LoVo (cell line): ENCODE results near the gene NR3C1.
A peak's percentile ranks its signal among the peaks of the same experiment; 100 is the strongest.

Experiments
- DNase-seq: peaks from one replicate; pipeline ENCODE4 v3.0.0-alpha.2; 2016; ENCODE audit warnings: low spot score

The NR3C1 gene

DNA sequence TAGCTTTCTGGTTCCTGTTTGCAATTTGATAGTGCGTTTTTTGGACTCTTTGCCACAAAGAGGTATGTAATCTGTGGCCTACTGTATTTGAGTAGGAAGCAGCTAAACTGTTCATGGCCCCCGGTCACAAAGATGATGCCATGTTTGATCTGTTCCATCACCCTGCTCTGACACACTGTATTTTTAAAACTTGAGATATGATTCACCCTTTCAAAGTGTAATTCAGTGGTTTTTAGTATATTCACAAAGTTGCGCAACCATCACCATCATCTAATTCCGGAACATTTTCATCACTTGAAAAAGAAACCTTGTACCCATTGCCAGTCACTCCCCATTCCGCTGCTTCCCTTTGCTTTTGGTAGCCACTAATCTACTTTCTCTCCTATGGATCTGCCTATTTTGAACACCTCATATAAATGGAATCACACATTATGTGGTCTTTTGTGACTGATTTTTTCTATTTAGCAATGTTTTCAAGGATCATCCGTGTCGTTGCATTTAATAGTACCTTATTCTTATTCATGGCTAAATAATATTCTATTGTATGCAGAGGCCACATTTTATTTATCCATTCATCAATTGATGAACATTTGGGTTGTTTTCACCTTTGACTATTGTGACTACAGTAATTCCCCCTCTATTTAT is 141.6 kb downstream of the NR3C1 start:
- no peak for DNase-seq

DNA sequence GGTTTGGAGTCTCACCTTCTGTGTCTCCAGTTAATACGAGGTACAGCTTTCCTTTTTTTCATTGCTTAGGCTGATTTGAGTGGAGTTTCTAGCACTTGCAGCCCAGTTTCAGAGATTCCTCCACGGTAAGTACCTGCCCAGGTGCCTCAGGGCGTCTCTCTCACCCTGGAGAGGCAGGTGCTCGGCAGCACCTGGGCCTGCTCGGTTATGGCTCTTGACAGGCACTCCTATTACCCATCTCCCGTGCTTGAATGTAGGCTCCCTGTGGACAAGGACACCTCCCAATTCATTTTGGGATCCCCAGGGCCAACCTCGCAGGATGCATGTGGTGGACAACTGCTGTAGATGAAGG is 144.3 kb downstream of the NR3C1 start:
- DNase-seq: no peak

DNA sequence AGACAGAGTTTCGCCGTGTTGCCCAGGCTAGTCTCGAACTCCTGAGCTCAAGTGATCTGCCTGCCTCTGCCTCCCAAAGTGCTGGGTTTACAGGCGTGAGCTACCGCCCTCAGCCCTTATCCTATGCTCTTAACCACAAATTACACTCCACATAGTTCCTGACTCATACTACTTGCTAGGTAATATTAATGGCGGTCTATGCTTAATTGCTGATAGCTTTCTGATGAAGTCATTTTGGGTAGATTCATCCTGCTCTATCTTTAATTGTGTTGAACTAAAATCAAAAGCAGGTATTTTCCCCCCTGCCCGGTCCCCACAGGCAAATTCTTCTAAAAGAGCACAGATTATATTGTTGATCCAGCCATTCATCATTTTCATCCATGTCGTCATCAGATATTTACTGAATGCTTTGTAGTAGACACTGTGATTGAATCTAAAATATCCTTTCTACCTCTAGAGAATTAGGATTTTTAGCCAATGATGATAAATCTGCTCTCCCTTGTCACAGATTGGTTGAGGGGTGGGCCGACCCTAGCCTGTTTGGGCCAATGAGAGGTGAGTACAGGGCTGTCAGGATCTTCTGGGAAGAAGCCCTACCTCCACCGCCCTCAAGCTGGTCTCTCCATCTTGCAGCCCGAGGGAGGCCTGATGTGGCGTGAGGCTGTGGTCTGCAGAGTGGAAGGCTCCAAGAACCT is 144.8 kb downstream of the NR3C1 start:
- no peak for DNase-seq

DNA sequence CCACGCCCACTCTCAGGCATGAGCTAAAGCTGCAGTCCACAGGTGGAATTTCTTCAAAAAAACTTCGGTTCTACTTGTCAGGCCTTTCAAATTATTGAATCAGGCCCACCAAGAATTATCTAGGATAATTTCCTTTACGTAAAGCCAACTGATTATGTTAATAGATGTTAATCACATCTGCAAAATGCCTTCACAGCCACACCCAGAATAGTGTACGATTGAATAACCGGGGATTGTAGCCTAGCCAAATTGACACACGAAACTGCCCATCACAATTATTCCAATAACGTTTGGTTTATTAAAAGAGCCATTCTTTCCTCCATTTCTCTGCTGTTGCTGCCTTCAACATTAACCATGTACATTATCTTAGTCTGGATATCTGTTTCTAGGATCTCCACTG is 148.7 kb downstream of the NR3C1 start:
- DNase-seq: no peak

DNA sequence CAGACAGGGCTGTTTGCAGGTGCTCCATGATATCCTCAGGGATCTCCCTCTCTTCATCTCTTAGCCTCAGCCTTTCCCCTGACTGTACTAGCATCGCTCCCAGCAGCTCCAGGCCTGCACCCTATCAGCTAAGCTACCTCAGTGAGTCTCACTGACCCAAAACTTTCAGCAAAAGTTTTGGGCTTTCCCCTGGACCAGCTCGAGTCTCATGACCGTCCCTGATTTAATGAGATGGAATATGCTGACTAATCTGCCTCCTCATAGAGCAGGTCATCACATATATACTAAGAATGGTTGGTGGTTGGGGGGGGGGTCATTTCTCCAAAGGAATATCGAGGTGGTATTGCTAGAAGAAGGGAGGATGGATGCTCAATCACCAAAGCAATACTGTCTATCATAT is 151.5 kb downstream of the NR3C1 start:
- DNase-seq: no peak

DNA sequence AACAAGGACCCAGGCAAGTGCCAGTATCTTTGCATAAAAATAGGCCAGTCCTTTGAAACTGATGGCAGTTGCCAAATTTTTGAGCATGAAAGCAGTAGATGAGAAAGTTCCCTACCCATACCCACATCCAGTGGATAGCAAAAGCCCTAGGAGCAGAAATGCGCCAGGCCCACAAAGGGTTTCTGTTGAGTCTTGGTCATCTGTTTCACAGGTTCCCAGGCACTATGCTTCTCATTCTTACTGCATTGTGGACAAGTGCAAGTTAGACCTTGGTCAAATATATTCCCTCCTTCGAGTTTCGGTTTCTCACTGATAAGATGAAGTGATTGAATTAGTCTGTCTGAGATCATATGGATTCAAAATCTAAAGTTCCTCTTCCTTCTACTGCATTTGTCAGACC is 152.3 kb downstream of the NR3C1 start:
- no peak for DNase-seq

DNA sequence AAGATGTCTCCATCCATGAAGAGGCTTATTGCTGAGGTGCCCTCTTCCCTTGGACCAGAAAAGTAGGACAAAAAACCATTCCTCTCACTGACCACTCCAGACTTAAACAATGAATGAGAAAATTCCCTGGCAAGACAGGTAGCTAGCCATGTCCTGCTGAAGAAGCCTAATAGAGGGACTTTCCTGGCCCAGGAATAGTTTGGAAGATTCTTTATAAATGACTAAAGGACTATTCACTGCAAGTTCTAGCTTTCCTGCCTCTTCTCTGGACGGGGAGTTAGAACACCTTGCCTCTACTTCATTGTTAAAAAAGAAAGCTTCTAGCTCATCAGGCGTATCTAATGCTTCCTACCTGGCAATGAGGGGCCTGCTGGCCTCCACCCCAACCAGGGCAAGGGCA is 153.6 kb downstream of the NR3C1 start:
- no peak for DNase-seq

DNA sequence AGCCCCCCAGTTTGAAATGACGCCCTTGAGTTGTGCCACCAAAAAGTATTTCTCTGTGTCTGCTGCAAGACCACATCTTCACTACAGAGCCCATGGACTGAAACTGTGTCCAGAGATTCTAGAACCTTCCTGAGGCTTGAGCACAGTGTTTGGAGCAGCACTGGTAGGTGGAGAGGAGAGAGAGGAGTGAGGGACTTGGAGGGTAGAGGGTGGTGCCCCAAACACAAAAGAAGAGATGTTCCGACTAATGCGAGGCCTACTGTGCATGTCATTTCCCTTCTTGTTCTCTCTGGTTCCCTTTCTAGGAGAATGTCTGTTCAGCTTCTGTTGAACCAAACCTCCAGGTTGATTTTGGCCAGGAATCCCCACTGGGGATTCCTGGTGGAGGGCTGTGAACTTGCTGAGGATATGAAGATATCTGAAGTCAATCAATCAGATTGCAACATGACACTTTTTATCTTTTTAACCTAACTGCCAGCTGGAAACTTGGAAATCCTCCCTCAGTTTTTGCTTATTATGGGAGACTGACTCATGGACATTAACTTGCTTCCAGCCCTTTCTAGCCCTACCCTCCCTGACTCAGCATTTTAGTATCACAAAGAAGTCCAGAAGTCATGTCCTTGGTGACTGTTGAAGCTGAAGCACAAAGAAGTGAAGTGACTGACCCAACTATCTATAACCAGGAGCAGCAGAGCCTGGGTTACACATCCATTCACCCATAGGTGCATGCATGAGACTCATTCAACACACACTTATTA is 154.5 kb downstream of the NR3C1 start:
- DNase-seq: peak; percentile 46

DNA sequence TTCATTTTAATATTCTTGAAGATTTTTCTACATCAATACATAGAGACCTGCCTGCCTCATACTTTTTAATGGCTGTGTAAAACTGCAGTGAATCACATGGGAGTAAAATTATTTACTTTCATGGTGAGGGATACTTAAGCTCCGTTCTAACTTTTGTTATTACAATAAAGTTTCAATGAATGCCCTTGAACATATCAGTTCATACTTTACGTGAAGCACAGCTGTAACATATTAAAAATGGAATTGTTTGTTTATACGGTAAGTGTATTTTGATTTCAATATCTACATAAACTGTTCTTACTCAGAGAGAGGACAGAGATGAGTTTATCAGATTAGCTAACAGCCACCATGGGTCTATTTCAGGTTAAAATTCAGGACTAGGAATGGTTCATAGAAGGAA is 155.1 kb downstream of the NR3C1 start:
- no peak for DNase-seq

DNA sequence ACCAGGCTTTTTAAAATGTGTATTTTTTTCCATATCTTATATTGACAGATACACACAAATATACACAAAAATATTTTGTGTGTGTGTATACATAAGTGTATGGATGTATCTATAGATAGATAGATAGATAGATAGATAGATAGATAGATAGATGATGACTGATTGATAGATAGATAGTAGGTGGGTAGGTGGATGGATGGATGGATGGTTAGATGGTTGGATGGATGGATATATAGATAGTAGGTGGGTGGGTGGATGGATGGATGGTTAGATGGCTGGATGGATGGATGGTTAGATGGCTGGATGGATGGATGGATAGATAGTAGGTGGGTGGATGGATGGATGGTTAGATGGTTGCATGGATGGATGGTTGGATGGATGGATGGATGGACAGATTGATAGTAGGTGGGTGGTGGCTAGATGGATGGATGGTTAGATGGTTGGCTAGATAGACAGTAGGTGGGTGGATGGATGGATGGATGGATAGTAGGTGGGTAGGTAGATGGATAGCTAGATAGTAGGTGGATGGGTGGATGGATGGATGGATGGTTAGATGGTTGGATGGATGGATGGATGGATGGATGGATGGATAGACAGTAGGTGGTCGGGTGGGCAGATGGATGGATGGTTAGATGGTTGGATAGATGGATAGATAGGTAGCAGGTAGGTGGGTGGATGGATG is 156.2 kb downstream of the NR3C1 start:
- DNase-seq: no peak

DNA sequence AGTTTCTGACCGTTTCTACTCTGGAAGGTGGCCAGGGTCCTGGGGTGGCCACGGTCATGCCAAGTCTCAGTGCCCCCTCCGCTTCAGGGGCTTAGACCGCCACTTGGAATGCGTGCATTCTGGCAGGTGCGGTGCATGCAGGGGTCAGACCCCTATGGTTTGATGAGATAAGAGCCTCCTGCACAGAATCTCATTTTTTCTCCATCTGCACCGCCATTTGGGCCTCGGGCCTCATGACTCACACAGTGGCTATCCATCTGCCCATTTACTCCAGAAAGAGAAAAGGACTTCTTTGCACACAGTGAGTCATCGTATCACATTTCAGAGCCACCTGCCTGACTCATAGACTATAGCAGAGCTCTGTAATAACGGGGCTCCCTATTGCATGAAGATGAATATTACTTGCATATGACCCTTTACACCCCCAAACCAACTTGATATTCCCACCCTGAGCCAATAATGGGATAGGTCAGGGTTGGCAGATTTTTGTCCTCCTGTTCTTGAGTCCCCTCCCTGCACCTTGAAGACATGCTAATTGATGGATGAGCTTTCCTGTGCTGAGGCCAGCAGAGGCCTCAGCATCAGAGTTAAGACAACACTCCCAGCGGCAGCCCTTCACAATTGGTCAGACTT is 157.4 kb downstream of the NR3C1 start:
- peak; percentile 81 for DNase-seq

DNA sequence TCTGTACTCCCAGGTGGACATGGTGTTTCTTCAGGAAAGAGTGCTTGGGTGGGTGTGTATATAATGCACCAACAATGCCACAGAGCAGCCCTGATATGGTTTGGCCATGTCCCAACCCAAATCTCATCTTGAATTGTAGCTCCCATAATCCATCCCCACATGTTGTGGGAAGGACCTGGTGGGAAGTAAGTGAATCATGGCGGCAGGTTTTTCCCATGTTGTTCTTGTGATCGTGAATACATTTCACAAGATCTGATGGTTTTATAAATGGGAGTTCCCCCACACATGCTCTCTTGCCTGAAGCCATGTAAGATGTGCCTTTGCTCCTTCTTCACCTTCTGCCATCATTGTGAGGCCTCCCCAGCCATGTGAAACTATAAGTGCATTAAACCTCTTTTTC is 158.5 kb downstream of the NR3C1 start:
- no peak for DNase-seq

DNA sequence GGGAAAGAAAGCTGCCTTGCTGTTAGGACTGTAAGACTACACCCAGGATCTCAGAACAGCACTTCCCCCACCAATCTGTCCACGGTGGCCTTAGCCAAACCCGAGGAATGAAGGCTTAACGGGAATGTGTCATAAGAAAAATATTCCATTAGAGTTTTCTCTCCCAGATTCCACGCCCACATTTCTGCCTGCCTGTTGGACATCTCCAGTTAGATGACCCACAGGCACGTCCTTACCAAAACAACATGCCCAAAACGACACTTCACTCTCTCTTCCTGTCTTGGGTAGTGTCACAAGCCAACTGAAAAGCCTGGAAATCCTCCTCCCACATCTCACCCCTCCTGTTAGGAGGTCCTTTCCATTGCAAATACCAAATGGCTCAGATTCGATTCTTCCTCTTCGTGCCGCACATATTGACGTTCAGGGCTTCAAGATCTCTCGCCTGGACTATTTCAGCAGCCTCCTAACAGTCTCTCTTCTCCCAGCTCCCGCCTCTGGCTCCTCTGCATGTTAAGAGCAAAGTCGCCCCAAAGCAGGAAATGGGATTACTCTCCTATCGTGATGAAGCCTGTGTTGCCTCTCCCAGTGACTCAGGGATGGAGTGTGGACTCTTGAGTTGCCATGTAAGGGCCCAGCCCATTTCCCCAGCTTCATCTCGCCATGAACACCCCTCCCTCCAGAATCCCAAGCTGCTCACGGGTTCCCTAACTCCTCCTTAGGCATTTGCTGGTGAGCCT is 159.3 kb downstream of the NR3C1 start:
- peak; percentile 89 for DNase-seq

DNA sequence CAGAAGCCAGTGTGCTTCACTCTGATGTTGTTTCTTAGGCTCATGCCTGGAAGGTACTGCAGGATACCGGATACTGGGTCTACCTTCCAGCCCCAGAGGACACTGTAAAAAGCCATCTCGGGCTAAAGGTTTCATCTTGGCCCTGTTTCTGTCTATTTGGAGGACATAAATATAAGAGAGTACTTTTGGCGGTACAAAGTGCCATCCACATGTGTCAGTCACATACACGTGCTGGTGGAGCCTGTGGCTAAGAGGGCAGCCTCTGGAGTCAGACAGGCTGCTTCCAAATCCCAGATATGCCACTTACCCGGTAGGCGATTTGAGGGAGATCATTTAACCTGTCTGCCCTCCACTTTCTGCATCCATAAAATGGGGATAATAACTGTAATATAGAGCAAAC is 160.4 kb downstream of the NR3C1 start:
- no peak for DNase-seq

DNA sequence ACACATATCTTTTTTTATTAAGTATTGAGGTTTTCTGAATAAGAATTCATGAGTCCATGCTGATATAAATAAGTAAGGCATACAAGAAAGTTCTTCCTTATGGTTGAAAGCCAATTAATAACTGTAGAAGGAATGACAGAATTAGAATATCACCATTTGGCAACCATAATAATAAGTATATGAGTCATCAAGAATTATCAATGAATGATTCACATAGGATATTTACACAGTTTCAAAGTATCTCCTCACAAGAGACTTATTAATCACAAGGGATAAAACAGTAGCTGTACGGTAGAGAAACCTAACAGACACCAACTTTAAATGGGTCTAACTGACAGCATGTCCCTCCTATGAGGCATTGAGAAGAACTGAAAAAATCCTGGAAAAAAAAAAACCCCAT is 161.6 kb downstream of the NR3C1 start:
- DNase-seq: no peak

DNA sequence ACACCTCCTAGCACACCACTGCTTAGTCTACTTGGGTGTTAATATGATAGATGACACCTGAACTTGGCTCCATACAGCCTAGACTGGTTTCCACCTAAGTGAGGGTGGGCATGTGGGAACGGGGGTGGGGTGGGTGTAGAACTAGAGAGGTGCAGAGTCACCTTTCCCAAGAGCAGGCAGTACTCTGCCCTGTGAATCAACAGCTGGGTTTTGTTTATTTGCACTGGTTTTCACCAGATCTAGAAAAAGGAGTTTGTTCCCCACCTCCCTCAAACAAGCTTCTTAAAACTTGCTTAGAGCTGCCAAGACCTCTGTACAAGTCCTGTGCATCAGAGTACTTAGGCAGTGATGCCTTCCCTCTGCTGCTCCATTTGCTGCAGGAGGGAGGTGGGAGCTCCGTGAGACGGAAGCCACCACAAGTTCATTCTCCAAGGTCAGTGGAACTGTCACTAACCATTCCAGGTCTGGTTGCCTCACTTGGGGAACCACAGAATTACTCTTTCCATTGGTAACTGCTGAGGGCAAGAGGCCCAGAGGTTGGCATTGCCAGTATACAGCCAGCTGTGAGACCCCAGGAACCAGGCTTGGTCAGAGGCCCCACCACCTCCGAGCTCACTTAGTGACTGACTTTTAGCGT is 163.5 kb downstream of the NR3C1 start:
- no peak for DNase-seq

DNA sequence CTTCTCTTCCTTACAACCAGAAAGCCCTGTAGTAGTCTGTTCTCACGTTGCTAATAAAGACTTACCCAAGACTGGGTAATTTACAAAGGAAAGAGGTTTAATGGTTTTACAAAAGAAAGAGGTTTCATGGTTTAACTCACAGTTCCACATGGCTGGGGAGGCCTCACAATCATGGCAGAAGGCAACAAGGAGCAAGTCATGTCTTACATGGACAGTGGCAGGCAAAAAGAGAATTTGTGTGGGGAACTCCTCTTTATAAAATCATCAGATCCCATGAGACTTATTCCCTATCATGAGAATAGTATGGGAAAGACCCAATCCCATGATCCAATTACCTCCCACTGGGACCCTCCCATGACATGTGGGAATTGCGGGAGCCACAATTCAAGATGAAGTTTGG is 164.9 kb downstream of the NR3C1 start:
- DNase-seq: no peak

DNA sequence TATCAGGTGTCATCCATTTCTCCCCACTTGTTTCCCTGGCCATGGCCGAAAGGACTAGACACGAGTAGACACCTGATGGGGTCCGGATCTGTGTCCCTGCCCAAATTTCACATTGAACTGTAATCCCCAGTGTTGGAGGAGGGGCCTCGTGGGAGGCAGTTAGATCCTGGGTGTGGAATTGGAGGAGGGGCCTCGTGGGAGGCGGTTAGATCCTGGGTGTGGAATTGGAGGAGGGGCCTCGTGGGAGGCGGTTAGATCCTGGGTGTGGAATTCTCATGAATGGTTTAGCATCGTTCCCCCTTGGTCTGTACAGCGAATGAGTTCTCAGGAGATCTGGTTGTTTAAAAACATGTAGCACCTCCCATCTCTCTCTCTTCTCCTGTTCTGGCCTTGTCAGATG is 165.8 kb downstream of the NR3C1 start:
- DNase-seq: no peak

DNA sequence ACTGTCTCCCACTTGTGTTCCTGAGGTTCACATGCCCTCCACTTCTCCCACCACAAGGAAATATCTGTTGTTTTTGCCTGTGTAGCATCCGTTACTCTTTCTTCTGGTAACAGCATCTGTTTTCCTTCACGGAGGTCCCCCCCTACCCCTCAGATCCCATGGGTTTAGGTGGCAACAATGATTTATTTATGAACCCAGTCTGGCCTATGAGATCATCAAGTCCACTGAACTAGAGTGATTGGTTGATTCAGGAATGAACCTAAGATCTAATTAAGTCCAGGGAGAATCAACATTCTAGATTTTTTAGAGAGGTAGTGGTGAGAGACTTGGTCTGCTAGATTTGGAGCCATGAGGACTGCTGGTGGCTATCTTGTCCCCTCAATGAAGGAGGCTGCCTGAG is 166.8 kb downstream of the NR3C1 start:
- no peak for DNase-seq

DNA sequence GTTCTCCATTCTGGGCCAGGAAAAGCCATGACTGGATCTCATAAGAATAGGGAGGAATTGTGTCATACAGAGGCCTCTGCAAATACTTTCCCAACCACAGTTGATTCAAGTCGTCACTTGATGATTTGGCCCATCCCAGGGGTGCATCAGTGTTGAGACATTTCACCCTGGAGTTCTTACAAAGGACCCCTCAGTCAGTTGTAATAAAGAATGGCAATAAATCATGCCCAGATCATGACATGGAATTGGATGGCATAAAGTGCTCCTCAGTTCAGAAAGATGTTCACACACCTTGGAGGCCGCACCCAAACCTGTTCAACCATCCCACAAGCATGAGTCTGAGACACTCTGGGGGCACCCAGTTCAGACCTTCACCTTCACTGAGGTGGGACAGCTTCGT is 168.1 kb downstream of the NR3C1 start:
- no peak for DNase-seq

DNA sequence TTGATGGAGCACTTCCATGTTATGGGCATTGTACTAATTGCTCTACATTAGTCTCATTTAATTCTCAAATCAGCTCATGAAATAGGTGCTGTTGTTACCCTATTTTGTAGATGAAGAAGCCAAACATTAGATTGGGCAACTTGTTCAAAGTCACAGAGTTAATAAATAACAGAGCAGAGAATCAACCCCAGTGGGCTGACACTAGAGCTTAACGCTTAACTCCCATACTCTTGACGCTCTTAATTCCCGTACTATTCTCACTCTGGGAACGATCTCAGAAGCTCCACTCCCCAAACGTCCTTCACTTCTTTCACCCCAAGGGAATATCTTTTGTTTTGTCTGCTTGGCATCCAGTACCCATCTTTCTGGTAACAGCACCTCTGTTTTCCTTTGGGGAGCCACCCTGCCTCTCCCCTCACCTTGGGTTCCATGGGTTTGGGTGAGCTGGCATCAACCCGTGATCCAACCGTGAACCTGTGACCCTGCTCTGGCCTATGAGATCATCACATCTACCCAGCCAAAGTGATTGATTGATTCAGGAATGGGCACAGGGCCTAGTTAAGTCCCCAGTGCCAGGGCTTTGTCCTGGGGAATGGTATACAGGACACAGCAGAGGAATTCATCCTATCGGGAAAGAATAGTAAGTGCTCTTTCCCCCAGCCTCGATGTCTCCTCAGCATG is 169.2 kb downstream of the NR3C1 start:
- DNase-seq: no peak
